Mucosa of descending colon (tissue), 3 donors: ENCODE results near the gene HPSE2. TPM values are rescaled to one million over a fixed set of nuclear protein-coding genes. Genes with fewer than 3 reads are reported as not detected.

Experiments
- ATAC-seq: fragments of 200-7000 bp; cut with Tn5 transposase; one replicate; pipeline ENCODE4 v1.9.1; 2020; ENCODE audit warnings: mild to moderate bottlenecking, moderate library complexity
- DNase-seq, 3 donors: peaks; one replicate each; pipeline ENCODE4 v3.0.0-alpha.2; 2020
- H3K36me3 ChIP-seq: fragments of 200-600 bp; one replicate; pipeline ENCODE4 v1.8.0; 2021; ENCODE audit warnings: low read depth, mild to moderate bottlenecking
- H3K4me1 ChIP-seq: fragments of 200-600 bp; one replicate; pipeline ENCODE4 v1.8.0; 2021; ENCODE audit warnings: low read depth, mild to moderate bottlenecking
- H3K4me3 ChIP-seq: fragments of 200-600 bp; one replicate; pipeline ENCODE4 v1.8.0; 2021; ENCODE audit warnings: mild to moderate bottlenecking
- H3K9me3 ChIP-seq: fragments of 200-600 bp; one replicate; pipeline ENCODE4 v1.8.0; 2021; ENCODE audit warnings: mild to moderate bottlenecking
- CTCF ChIP-seq: fragments of 200-600 bp; IDR thresholded peaks from one replicate; pipeline ENCODE4 v1.8.0; 2022; ENCODE audit warnings: antibody characterized with exemption, mild to moderate bottlenecking
- intact Hi-C, 2 donors: fragments of 100-400 bp; cut with DNase I in 1 of 2; cut with micrococcal nuclease in 1 of 2; formaldehyde crosslinking; loops; one replicate each; pipeline versions ENCODE4 v1.11.0 to v1.11.1; 2022; cut with DNase I, micrococcal nuclease
- total RNA-seq, 3 donors: library from RNA; stranded (reverse); fragmentation: NEBNext Ultra II Directional in 2 of 3; extraction: Animal tissue kit (Norgen Biotek cat#: 25700) in 2 of 3; gene quantifications; one replicate each; pipeline versions ENCODE4 v1.2.1 to v1.2.4, GENCODE V29; 2021 to 2023
- donor health status: DM: no; HTN: no; CAD: no; lungs with moderate emphysema.
- donor health status: DM: no; HTN: no; CAD: no.
- donor health status: DM: no; HTN: yes; CAD: no.

The HPSE2 gene
- total RNA-seq, 3 donors from 2014 or later = 1.3 to 3.7 (median 2.4) TPM

GRCh38 chr10:98632456-98633150 is 603.0 kb downstream of the HPSE2 start:
- no peaks in the 10 kb centered on the region for H3K9me3 ChIP-seq
- no peaks in the 10 kb centered on the region for H3K4me1 ChIP-seq
- ATAC-seq (no peak), DNase-seq (no peak)
- H3K4me3 ChIP-seq = no peak overlapping the region
- intact Hi-C loops = no loop called here
- H3K36me3 ChIP-seq = no peaks in the 10 kb centered on the region
- TF ChIP-seq CTCF = no peak

- Histone ChIP-seq H3K4me3 (no peak overlapping the region), H3K9me3 (no peaks in the 10 kb centered on the region), H3K36me3 (no peaks in the 10 kb centered on the region), H3K4me1 (no peaks in the 10 kb centered on the region)
- no peak for TF ChIP-seq CTCF
- DNase-seq = no peak
- intact Hi-C loops = no loop called here
- no peak for ATAC-seq
Measured at GRCh38 chr10:98628206-98628605, 607.4 kb downstream of the HPSE2 start.

- H3K4me3 ChIP-seq = no peak overlapping the region
- no peaks in the 10 kb centered on the region for H3K4me1 ChIP-seq
- no peak for ATAC-seq
- no peaks in the 10 kb centered on the region for H3K36me3 ChIP-seq
- no peak for TF ChIP-seq CTCF
- no peaks in the 10 kb centered on the region for H3K9me3 ChIP-seq
- no peak for DNase-seq
- intact Hi-C loops = no loop called here
Measured at GRCh38 chr10:98627711-98628110, 607.9 kb downstream of the HPSE2 start.

- TF ChIP-seq CTCF = no peak
- DNase-seq (no peak), ATAC-seq (no peak)
- H3K36me3 ChIP-seq = no peaks in the 10 kb centered on the region
- intact Hi-C loops = no loop called here
- no peak overlapping the region for H3K4me3 ChIP-seq
- no peaks in the 10 kb centered on the region for H3K4me1 ChIP-seq
- no peaks in the 10 kb centered on the region for H3K9me3 ChIP-seq
Measured at GRCh38 chr10:98624963-98625362, 610.7 kb downstream of the HPSE2 start.

- no peaks in the 10 kb centered on the region for H3K9me3 ChIP-seq
- no peaks in the 10 kb centered on the region for H3K4me1 ChIP-seq
- no peak for TF ChIP-seq CTCF
- DNase-seq (no peak), ATAC-seq (no peak)
- no peak overlapping the region for H3K4me3 ChIP-seq
- intact Hi-C loops = no loop called here
- no peaks in the 10 kb centered on the region for H3K36me3 ChIP-seq
Measured at GRCh38 chr10:98623176-98623575, 612.5 kb downstream of the HPSE2 start.

GRCh38 chr10:98621630-98622029 is 614.0 kb downstream of the HPSE2 start:
- H3K9me3 ChIP-seq = no peaks in the 10 kb centered on the region
- no peak for TF ChIP-seq CTCF
- no peaks in the 10 kb centered on the region for H3K36me3 ChIP-seq
- no peak overlapping the region for H3K4me3 ChIP-seq
- intact Hi-C loops = no loop called here
- H3K4me1 ChIP-seq = no peaks in the 10 kb centered on the region
- ATAC-seq (no peak), DNase-seq (no peak)
